Nucleus accumbens (tissue), 56 donors: ENCODE results near the gene STAB1.

Experiments used
- DNase-seq, 56 donors: peaks; one replicate each; lab custom pipeline; 2025; lab: John Stamatoyannopoulos, UW

The STAB1 gene

DNA sequence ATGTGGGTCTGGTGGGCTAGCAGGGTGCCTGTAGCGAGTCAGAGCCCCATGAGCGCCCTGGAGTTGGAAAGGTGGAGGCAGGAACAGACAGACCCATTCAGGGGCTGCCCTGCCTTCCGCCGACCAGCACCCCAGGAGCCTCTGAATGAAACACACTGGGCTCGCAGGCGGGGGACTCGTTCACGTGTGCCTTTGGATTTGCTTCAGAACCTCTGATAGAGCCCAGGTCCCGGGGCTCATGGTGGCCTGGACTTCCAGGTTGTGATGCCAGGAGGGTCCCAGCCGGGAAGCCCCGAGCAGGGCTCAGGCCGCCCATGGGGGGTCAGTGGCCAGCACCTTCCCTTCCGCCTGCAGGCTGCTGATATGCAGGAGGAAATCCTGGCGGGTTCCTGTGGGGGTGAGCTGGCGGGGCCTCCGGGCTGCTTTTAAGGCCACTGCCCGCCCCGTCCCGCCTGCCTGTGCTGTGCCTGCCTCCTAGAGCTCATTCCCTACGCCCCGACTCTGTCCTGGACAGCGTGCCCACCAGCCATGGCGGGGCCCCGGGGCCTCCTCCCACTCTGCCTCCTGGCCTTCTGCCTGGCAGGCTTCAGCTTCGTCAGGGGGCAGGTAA is at the start of gene STAB1:
TSS of gene STAB1 (plus strand) at position 453 of the 610 bp plus-strand sequence. CDS start at position 529, 76 bp downstream.
- DNase-seq = peak in 1 of 56 donors; percentile 7

- no peak for DNase-seq
Observed at GRCh38 chr3:52446042-52446441, 49.1 kb upstream of the STAB1 start.

DNA sequence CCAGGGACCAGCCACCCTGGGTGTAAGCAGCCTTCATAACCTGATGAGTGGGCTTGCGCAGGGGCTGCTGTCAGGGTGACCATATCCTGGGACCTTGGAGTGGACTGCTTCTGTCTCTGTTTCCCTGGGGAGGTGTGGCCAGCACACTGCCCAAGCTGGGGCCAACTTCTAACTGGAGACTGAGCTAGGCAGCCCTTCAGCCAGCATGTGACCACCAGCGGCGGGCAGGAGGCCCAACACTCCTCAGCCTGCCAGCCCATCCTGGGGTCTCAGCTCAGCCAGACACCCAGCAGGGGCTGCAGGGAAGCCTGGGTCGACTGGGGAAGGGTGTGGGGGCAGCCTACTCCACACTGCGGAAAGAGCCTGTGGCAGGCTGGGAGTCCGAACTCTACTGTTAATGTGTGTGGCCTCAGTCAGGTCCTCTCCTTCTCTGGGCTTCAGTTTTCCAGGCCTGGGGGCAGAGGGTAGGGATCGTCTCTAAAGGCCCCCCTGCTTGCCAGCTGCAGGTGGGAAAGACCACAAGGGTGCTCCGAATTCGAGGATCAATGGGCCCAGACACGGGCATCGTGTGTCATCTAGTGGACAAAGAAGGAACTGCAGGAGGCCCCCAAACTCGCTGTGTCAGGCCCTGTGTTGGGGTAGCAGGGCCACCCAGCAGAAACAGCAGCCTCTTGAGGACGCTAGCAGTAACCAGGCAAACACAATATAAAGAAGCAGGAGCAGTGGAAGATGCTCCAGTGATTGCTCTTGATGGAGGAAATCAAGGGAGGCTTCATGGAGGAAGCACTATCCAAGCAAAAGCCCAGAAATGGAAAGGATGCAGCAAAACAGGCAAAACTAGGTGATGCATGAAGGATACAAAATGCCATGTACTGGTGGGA is 48.3 kb upstream of the STAB1 start:
- DNase-seq = peak in 39 of 56 donors; percentile 9 to 70 (median 26)

GRCh38 chr3:52447512-52448355 is 47.4 kb upstream of the STAB1 start:
- DNase-seq = no peak

- no peak for DNase-seq
Observed at GRCh38 chr3:52450489-52451236, 44.5 kb upstream of the STAB1 start.

GRCh38 chr3:52451237-52452083 is 43.7 kb upstream of the STAB1 start:
- no peak for DNase-seq

GRCh38 chr3:52452126-52452525 is 43.0 kb upstream of the STAB1 start:
- DNase-seq = no peak

DNA sequence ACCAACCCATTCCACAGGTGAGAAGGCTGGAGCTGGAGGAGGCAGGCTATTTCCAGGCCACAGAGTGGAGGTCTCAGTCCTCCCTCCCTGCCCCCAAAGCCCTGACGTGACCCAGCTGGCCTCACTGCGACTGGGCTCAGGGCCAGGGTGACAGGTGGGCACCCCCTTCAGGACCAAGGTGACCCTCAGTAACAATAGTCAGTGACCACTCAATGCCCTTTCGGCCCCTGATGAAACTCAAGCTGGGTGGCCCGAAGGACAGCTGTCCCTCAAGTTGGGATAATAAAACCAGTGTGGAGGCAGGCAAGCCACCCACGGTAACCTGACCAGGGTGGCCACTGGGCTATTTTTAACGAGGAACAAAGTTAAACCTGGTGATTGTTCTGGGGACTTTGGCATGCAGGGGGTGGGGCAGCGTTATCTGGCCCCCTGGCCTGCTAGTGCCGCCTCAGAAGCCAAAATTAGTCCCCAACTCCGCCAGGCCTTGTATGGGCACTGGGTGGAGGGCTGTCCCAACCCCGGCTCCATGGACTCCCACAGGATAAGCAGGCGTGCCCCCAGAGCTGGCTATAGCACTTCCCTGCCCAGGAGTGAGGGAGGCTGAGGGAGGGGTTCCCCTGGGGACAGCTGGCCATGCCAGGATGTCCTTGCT is 42.4 kb upstream of the STAB1 start:
- no peak for DNase-seq

GRCh38 chr3:52453496-52454249 is 41.5 kb upstream of the STAB1 start, which contains the start of gene TNNC1:
Gene TNNC1 (minus strand): TSS chr3:52454041. CDS start chr3:52454015, 26 bp downstream.
- no peak for DNase-seq

- no peak for DNase-seq
Observed at GRCh38 chr3:52454250-52454937, 40.7 kb upstream of the STAB1 start.

DNA sequence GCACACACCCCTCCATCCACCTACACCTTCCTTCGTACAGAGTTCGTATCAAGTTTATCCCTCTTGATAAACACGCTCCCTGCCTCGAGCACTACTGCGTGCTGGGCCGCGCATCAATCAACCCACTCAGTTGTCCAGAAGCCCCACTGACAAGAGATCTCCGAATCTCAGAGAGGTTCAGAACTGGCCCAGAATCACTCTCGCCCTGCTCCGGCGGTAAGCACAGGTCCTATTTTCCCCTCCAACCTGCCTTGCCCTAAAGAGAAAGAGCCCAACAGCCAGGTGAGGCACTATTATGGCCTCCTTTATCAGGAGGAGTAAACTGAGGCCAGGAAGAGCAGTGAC is 40.2 kb upstream of the STAB1 start:
- DNase-seq = peak in 3 of 56 donors; percentile 35 to 40 (median 38)

DNA sequence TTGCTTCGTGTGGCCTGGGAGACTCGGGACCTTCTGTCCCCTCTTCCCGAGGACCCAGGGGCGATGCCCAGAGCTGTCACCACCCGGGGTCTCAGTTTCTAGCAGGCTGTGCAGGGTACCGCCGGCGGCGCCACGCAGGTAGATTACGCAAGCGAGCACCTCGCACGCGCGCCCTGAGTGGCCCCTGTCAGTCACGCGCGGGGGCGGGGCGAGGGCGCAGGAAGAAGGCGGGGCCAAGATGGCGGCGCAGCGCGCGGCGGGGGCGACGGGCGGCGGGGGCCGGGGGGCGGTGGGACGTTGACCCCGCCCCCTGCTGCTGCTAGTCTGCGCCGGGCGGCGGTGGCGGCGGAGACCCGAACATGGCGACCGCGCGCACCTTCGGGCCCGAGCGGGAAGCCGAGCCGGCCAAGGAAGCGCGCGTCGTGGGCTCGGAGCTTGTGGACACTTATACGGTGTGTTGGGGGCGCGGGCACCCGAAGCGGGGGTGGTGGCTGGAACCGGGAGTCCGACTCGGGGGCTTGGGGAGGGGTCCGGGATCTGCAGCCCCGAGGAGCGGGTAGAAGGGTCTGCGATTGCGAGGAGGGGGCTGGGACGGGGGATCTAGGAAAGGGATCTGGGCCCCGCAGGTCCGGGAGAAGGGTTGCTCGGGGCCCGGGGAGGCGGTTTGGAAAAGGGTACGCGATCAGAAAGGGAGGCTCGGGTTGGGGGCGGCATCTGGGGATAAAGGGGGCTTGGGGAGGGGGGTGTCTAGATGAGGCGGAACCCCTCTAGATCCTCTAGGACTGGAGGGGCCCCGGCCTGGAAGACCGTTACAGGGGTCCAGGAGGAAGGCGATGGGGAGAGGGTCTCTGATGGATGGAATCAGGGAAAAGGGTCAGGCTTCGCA is 39.6 kb upstream of the STAB1 start, which contains the start of gene NISCH:
TSS of gene NISCH (plus strand) at position 322 of the 886 bp plus-strand sequence. CDS start at position 360, 38 bp downstream.
- DNase-seq = peak in 54 of 56 donors; percentile 41 to 92 (median 74)

DNA sequence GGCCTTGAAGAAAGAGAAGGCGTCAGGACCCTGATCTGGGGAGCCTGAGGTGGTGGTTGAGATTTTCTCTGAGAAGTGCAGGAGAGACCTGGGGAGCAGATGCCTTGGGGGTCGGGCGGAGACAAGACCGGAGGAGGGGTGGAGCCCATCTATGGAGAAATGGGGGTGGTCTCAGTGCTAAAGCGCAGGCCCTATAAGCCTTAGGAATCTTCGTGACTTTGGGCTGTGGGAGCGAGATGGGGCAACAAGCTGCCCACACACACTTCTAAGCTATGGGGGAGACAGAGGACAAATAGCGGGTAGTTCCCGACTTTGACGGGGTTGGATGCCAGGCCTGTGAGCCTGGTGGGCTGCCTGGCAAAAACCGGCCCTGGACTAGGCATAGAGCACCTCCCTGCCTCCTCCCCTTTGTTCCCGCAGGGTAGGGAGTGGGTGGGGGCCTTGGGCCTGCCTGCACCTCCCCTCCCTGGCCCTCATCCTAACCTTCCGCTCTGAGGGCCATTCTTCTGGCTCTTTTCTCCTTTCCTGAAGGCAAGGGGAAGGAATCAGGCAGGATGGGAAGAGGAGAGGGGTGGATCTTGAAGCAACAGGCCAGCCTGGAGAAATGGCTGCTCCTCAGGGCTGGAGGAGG is 38.9 kb upstream of the STAB1 start:
- peak in 23 of 56 donors; percentile 6 to 62 (median 26) for DNase-seq

DNA sequence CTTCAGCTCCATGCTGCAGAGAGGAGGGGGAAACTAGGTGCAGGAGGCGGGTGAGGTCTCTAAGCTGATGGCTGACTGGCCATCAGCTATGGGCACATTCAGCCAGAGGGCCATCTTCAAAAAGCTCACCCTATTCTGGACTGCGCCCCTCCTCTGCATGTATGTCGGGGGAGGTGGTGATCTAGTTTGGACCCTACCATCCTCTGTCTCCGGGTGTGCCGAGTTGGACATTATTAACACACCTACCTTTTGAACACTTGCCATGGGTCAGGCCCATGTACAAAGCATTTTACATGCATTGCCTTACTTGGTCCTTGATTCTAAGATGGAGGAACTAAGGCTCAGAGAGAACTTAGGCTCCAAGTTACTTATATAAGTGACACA is 38.3 kb upstream of the STAB1 start:
- DNase-seq = peak in 1 of 56 donors; percentile 27

DNA sequence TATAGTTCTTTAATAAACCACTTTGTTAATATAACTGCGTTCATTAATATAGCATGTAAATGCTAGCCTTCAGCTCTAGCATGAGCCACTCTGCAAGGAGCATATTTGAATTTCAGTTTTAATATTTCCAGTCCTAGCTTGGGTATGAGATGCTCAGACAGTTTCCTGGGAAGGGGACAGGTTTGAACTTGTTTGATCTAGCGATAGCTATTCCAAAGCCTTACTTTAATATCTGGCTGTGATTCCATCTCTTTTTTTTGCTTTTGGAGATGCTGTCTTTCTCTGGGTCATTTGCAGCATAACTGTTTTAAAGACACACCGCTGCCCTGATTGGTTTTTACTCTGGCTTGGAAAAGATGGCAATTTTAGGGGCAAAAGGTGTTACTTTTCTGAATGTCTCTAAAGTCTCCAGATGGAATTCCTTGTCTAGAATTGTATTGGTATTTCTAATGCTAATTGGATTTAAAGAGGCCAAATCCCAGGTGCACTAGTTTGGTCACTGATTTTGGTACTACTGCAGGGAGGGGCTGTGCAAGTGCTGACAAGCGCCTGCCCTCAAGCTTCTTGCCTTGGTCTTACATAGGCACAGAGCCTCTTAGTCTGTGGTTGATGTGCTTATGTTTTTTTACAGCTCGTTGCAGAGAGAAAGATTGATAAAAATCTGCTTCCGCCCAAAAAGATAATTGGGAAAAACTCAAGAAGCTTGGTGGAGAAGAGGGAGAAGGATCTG is 36.9 kb upstream of the STAB1 start:
- no peak for DNase-seq
